ENCODE data around the gene EXOC6B.

- TF ChIP-seq CTCF (IDR thresholded peaks at IDR 0.05) (no peak), POLR2A (IDR thresholded peaks at IDR 0.05) (no peak)
Observed at GRCh38 chr2:72668647-72669046, 157.2 kb downstream of the EXOC6B start.
